ENCODE results near the gene GADL1.

The GADL1 gene

GRCh38 chr3:30790150-30790549, 104.3 kb downstream of the GADL1 start:
- Histone ChIP-seq H3K27me3 (replicated peaks; ENCODE audit: insufficient read depth, low read length) (no peaks in the 10 kb centered on the region), H3K27ac (ENCODE audit: low read length) (no peak overlapping the region), H3K79me2 (ENCODE audit: low read length) (no peaks in the 10 kb centered on the region), H3F3A (ENCODE audit: insufficient read depth, low read length) (no peaks in the 10 kb centered on the region), H2AFZ (ENCODE audit: low read length) (no peak overlapping the region), H4K20me1 (ENCODE audit: insufficient read depth, low read length) (no peaks in the 10 kb centered on the region), H3K9me2 (replicated peaks; ENCODE audit: insufficient read depth, low read length) (no peaks in the 10 kb centered on the region), H3K4me1 (ENCODE audit: low read length) (no peaks in the 10 kb centered on the region), H3K4me3 (ENCODE audit: low read length) (no peak overlapping the region), H3K36me3 (replicated peaks; ENCODE audit: insufficient read depth, low read length) (no peaks in the 10 kb centered on the region), H3K9me3 (replicated peaks; ENCODE audit: insufficient read depth, low read length) (no peaks in the 10 kb centered on the region), H3K9ac (ENCODE audit: low read length) (no peak overlapping the region), H3K4me2 (ENCODE audit: low read depth, low read length) (no peak overlapping the region)
- no peak for DNase-seq
- no peak for TF ChIP-seq EZH2phosphoT487 (IDR thresholded peaks at IDR 0.05; ENCODE audit: low read length)
- no peak for TF ChIP-seq EZH2 (optimal IDR thresholded peaks at IDR 0.05; ENCODE audit: low read depth, low read length)
- no peak for TF ChIP-seq CTCF (IDR thresholded peaks at IDR 0.05; ENCODE audit: low read length)

GRCh38 chr3:30786365-30786764, 108.1 kb downstream of the GADL1 start:
- Histone ChIP-seq H4K20me1 (ENCODE audit: insufficient read depth, low read length) (no peaks in the 10 kb centered on the region), H3K27ac (ENCODE audit: low read length) (no peak overlapping the region), H3K9ac (ENCODE audit: low read length) (no peak overlapping the region), H3K9me3 (replicated peaks; ENCODE audit: insufficient read depth, low read length) (no peaks in the 10 kb centered on the region), H3F3A (ENCODE audit: insufficient read depth, low read length) (no peaks in the 10 kb centered on the region), H3K4me1 (ENCODE audit: low read length) (no peaks in the 10 kb centered on the region), H3K36me3 (replicated peaks; ENCODE audit: insufficient read depth, low read length) (no peaks in the 10 kb centered on the region), H3K9me2 (replicated peaks; ENCODE audit: insufficient read depth, low read length) (no peaks in the 10 kb centered on the region), H2AFZ (ENCODE audit: low read length) (no peak overlapping the region), H3K4me3 (ENCODE audit: low read length) (no peak overlapping the region), H3K79me2 (ENCODE audit: low read length) (no peaks in the 10 kb centered on the region), H3K27me3 (replicated peaks; ENCODE audit: insufficient read depth, low read length) (no peaks in the 10 kb centered on the region), H3K4me2 (ENCODE audit: low read depth, low read length) (no peak overlapping the region)
- DNase-seq = no peak
- TF ChIP-seq CTCF (IDR thresholded peaks at IDR 0.05; ENCODE audit: low read length) = no peak

- Histone ChIP-seq H4K20me1 (ENCODE audit: insufficient read depth, low read length) (no peaks in the 10 kb centered on the region), H3K79me2 (ENCODE audit: low read length) (no peaks in the 10 kb centered on the region), H3K27me3 (replicated peaks; ENCODE audit: insufficient read depth, low read length) (no peaks in the 10 kb centered on the region), H3K4me3 (ENCODE audit: low read length) (no peak overlapping the region), H3K9me3 (replicated peaks; ENCODE audit: insufficient read depth, low read length) (no peaks in the 10 kb centered on the region), H3K9me2 (replicated peaks; ENCODE audit: insufficient read depth, low read length) (no peaks in the 10 kb centered on the region), H3K27ac (ENCODE audit: low read length) (no peak overlapping the region), H3K9ac (ENCODE audit: low read length) (no peak overlapping the region), H3F3A (ENCODE audit: insufficient read depth, low read length) (no peaks in the 10 kb centered on the region), H3K36me3 (replicated peaks; ENCODE audit: insufficient read depth, low read length) (no peaks in the 10 kb centered on the region), H3K4me1 (ENCODE audit: low read length) (no peaks in the 10 kb centered on the region), H2AFZ (ENCODE audit: low read length) (no peak overlapping the region), H3K4me2 (ENCODE audit: low read depth, low read length) (no peak overlapping the region)
- TF ChIP-seq EZH2 (optimal IDR thresholded peaks at IDR 0.05; ENCODE audit: low read depth, low read length) (no peak), CTCF (IDR thresholded peaks at IDR 0.05; ENCODE audit: low read length) (peak; percentile 58), EZH2phosphoT487 (IDR thresholded peaks at IDR 0.05; ENCODE audit: low read length) (no peak)
- DNase-seq = peak; percentile 15
Measured at GRCh38 chr3:30779686-30780287, 114.7 kb downstream of the GADL1 start.
